Esophagus mucosa (tissue), 1 donor: ENCODE measurements around the gene NEK10. TPM values are rescaled to one million over a fixed set of nuclear protein-coding genes. Genes with fewer than 3 reads are reported as not detected.

Experiments
- ATAC-seq: fragments of 200-7000 bp; cut with Tn5 transposase; one replicate; pipeline ENCODE4 v1.9.1; 2020
- total RNA-seq: library from RNA; stranded (reverse); gene quantifications from one replicate; pipeline ENCODE4 v1.2.4, GENCODE V29; 2023
- donor health status: DM: yes; HTN: yes; CAD: no.

Gene NEK10
- total RNA-seq, 1 donor from 2014 or later, result 0.40 TPM

DNA sequence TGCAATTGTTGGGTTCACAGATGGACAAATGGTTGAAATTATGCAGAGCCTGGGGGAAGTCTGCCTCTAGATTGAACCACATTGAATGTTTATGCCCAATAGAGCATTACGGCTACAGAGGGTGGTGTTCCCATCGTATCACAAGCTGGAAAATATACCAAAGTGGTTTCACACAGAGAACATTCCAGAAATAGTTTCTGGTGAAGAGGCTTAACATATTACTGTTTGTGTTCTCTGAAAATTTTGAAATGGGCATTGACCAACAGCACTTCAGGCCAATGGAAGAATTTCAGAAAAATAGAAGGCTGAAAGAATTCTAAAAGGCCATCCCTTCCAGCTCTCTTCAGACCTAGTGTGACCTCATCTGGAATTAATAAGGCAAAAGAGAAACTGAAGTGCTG lies 203.9 kb downstream of the NEK10 start:
- ATAC-seq, result no peak

DNA sequence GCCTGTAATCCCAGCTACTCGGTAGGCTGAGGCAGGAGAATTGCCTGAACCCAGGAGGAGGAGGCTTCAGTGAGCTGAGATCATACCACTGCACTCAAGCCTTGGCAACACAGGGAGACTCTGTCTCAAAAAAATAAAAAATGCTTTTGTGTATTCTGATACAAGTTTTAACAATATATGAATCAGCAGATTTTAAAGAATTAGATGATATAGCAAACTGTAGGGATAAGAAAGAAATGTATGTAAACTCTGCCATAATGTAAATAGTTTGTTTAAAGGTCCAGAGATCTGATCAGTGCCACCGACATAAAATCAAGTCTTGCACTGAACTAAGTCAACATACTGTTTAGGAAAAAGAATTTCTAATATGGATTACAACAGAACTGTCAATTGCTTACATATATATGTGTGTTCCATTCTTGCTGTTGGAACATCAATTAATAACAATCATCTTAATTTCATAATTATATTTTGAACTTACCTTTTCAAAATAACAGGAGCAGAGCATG lies 208.3 kb downstream of the NEK10 start:
- no peak for ATAC-seq

GRCh38 chr3:27160146-27160545 lies 209.0 kb downstream of the NEK10 start:
- ATAC-seq, result no peak

DNA sequence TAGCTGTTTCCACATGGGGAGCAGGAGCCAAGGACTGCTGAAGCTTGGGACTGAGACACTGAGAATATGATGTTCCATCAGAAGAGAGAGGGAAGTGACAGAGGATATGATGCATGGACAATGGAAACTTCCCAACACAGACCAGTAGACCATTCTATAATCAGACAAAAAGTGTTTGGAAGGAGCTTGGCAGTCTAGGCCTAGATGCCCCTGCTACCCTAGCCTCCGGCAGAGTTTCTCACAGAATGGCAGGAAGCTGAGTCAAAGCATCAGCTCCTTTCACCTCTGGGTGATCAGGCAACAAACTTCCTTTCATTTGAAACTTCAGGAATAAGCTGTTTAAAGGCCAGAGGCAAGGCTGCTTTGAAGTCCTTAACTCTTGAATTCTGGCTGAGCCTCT lies 222.0 kb downstream of the NEK10 start:
- peak; percentile 28 for ATAC-seq

DNA sequence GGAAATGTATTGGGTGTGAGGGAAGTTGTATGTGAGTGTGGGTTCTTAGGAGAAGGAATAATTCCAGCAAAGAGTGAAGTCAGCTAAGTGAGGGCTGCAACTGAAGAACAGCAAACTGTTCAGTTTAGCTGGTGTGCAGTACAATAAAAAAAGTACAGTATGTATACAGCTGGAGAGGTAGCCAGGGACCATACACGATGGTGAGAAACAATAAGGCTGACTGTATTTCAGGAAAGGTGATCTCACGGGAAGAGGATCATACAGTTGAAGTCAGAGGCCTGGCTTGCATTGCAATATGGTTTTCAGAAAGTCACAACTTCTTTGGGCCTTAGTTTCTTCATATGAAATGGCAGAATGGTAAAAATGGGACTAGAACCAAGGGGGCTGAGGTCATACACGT lies 222.4 kb downstream of the NEK10 start:
- ATAC-seq, result no peak

DNA sequence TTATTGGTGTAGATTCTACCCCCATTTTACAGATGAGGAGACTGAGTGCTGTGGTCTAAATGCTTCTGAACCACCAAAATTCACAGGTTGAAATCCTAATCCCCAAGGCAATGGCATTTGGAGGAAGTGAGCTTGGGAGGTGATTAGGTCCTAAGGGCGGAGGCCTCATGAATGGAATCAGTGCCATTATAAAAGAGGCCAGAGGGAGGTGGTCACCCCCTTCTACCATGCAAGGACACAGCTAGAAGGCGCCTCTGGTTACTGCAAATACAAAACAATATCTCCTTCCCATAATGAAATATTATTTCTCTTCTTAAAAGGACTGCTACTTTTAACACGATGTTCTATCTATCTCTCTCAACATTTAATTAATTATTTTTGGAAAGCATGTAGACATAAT lies 223.5 kb downstream of the NEK10 start:
- no peak for ATAC-seq

- no peak for ATAC-seq
These were observed 227.5 kb downstream of the NEK10 start for GRCh38 chr3:27141668-27142067.

GRCh38 chr3:27138562-27138961 lies 230.6 kb downstream of the NEK10 start:
- no peak for ATAC-seq

DNA sequence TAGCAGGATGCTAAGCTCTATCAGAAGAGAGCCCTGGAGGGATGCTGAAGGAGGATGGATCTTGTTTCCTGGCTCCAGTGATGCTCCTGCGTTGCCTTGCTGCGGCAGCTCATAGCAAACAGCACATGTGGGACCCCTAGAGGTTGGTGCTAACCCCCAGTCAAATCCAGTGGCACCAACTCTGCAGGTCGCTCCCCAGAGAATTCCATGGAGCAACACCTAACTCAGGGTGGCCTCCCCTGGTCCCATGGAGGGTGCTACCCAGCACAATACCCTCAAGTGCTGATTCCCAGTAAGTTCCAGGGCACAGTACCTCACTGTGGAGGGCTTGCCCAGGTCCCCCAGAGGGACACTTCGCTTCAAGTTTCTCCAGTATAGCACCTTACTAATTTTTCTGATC lies 231.2 kb downstream of the NEK10 start:
- ATAC-seq, result no peak

GRCh38 chr3:27134171-27134796 lies 234.9 kb downstream of the NEK10 start:
- peak; percentile 79 for ATAC-seq

GRCh38 chr3:27133060-27133459 lies 236.1 kb downstream of the NEK10 start:
- ATAC-seq, result peak; percentile 15

DNA sequence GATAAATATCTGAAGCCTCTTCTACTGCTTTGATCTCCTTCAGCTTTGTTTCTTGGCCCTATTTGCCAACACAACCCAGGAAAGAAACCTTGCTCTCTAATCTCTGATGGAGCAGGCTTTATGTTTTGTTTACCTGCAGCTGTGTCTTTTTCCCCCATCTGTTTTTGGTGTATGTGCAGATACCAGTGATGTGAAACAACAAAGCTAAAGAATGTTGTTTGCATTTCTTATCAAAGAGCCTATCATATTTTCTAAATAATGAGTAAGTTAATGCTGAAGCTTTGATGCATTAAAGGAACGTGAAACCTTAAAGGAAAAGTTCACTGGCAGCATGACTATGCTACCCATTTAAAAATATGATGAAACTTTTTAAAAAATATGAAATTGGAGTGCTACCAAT lies 238.4 kb downstream of the NEK10 start:
- no peak for ATAC-seq

DNA sequence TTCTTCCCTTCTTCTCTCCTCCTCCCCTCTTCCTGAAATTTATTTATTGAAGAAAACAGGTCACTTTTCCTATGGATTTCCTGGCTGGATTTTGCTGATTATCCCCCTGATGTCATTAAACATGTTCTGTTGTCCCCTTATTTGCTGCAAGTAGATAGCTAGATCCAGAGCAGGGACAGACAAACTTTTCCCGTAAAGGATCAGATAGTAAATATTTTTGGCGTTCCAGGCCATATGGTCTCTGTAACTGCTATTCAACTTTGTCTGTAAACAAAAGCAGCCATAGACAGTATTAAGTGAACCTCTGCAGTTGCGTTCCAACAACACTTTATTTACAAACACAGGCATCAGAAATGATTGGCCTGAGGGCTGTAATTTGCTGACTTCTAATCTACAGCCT lies 241.3 kb downstream of the NEK10 start:
- no peak for ATAC-seq

- peak; percentile 28 for ATAC-seq
These were observed 242.0 kb downstream of the NEK10 start for GRCh38 chr3:27127195-27127594.

GRCh38 chr3:27125821-27126501 lies 243.2 kb downstream of the NEK10 start:
- ATAC-seq, result peak; percentile 25

DNA sequence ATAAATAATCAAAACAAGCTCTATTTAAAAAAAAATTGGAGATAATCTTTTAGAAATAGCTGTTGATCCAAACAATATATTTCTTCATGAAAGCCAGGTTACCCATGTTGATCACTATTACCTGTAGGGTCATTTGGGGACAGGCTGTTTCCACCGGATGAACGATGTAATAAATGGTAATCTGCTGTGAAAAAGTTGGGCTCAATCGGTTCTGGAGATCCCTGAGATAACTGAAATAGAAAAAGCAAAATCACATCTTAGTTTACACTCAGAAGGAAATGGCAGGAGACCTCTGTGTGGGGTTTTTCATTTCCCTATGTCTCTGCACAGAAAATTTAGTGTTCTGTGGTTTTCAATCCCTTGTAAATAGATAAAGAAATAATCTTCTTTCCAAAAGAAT lies 249.5 kb downstream of the NEK10 start:
- no peak for ATAC-seq

- ATAC-seq, result no peak
These were observed 253.8 kb downstream of the NEK10 start for GRCh38 chr3:27115352-27115751.

DNA sequence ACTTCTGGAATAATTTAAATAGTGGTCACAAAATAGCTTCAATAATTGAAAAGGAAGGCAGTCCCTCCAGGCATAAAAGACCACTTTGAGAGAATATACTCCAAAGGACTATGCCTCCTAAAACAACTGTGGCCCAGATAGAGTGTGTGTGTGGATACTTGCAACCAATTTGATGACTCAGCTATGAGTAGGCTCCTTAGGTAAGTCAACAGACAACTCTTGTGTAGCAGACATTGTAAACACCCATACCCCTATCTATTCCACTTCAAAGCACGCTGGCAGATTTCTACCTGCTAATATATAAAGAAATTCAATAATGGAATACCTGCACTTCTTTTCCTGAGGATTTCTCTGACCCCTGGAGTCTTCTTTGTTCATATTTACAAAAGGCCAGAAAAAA lies 254.5 kb downstream of the NEK10 start:
- peak; percentile 38 for ATAC-seq

DNA sequence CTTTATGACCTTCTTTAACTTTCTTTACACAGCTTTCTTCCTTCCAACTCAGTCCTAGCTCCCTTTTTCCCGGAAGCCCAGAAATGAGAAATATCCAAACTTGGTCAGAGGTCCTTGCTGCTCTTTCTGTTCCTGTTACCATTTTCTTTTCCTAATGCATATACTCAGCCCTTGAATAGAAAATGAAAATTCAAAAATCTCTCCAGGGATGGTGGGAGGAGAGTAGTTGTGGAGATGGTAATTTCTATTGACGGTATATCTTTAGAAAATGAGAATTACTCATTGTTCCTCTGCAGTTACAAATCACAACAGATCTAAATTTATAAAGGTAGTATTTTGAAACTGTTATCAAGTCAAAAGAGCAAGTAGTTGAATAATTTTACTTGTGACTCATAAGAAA lies 255.1 kb downstream of the NEK10 start:
- ATAC-seq, result no peak

DNA sequence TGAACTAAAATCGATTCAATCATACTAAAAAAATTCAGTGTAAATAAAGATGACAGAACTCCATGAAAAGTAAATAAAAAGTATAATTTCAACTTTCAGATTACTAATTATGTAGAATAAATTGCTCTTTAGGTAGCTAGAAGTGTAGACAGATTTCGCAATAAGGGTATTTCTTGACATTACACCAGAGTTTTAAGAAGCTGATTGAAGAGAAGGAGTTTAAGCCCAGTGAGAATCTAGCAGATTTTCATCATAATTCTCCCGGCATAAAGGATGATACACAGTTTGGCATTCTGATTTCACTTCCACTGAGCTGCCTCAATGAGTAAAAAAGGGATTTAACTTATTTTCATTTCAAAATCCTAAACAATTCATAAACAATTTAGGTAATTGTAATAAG lies 259.2 kb downstream of the NEK10 start:
- no peak for ATAC-seq

DNA sequence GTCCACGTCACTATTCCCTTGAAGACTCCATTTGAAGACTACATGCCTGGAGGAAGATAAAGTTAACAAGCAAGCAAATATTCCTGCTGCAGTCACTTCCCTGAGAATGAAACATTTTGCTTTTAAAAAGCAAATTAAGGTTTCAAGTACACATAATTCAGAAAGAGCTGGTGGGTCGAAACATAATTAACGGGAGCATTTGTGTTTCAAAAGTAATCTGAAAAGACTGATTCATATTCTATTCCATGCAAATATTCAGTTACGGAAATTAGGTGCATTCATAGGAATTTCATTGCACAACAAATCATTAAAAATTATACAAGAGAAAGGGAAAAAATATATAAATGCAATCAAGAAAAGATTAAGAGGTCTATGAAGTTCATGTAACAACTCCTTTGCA lies 260.9 kb downstream of the NEK10 start:
- ATAC-seq, result no peak

GRCh38 chr3:27105904-27106303 lies 263.3 kb downstream of the NEK10 start:
- ATAC-seq, result no peak

DNA sequence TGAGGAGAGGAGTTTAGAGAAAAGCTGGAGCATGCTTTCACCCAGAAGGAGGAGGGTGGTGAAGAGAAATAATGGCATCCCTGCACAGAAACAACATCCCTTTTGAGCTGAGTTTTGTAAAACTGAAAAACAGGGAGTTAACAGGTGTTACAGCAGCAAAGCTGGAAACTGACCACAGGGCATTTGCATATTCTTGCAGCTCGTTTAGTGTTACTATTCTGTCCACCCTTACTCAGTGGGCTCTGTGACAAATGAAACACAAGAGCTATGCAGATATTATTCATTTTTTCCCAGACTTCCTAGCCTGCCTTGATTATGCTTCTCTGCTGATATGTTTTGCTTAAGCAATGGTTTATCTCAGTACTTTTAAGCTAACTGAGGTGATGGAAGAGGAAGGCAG lies 272.0 kb downstream of the NEK10 start:
- ATAC-seq, result no peak

DNA sequence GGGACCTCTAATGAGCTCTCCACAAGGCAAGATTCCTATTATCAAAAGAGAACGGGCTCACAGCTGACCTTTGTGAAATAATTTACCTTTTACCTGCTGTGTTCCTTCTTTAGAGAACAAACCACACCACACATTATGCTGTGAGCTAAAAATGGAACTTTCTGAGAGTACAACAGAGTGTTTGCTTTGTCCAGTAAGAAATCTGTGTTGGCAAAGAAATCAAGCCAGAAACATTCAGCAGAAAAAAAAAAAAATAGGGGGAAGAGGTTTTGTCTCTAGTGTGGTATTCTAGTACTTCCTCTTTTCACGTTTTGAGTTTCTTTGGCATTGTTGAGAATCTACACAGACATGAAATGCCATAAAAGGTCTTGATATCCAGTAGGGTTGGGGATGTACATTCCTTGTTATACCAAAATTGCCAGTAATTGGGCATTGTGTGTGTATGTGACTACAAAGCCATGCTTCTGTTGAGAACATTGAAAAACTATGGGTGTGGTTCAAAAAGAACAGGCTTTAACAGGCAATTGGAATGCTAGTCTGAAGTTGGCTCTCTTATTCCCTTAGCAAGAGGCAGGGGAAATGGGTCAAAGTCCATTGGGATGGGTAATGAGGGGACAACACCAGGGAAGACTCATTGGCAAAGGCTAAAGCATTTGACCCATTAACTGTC lies 273.5 kb downstream of the NEK10 start:
- ATAC-seq, result peak; percentile 52
